Measurements from ENCODE around the gene CCL20.
"Not testable (repeated sequence)": the region's sequence is repeated elsewhere in the genome, so short reads cannot be mapped to it uniquely, and the experiment has no call there.

The CCL20 gene

GRCh38 chr2:227834423-227834822 is 20.8 kb downstream of the CCL20 start:
- no peak for DNase-seq (ENCODE audit: low read depth)

GRCh38 chr2:227834916-227835650 is 21.4 kb downstream of the CCL20 start:
- DNase-seq (ENCODE audit: low read depth), result no peak

- not testable (repeated sequence) for DNase-seq (ENCODE audit: low read depth)
Observed at GRCh38 chr2:227839339-227840129, 25.9 kb downstream of the CCL20 start.

- DNase-seq (ENCODE audit: low read depth), result no peak
Observed at GRCh38 chr2:227846831-227847230, 33.2 kb downstream of the CCL20 start.

- DNase-seq (ENCODE audit: low read depth), result no peak
Observed at GRCh38 chr2:227848146-227848545, 34.5 kb downstream of the CCL20 start.

GRCh38 chr2:227848586-227848985 is 34.9 kb downstream of the CCL20 start:
- no peak for DNase-seq (ENCODE audit: low read depth)

- no peak for DNase-seq (ENCODE audit: low read depth)
Observed at GRCh38 chr2:227849906-227850305, 36.3 kb downstream of the CCL20 start.

GRCh38 chr2:227853204-227853629 is 39.6 kb downstream of the CCL20 start:
- no peak for DNase-seq (ENCODE audit: low read depth)

- DNase-seq (ENCODE audit: low read depth), result no peak
Observed at GRCh38 chr2:227853765-227854271, 40.2 kb downstream of the CCL20 start.

- DNase-seq (ENCODE audit: low read depth), result no peak
Observed at GRCh38 chr2:227855440-227855839, 41.8 kb downstream of the CCL20 start.

GRCh38 chr2:227856697-227857096 is 43.1 kb downstream of the CCL20 start:
- no peak for DNase-seq (ENCODE audit: low read depth)

GRCh38 chr2:227860221-227860641 is 46.6 kb downstream of the CCL20 start:
- DNase-seq (ENCODE audit: low read depth), result no peak

GRCh38 chr2:227861011-227861410 is 47.4 kb downstream of the CCL20 start:
- no peak for DNase-seq (ENCODE audit: low read depth)

GRCh38 chr2:227862227-227862740 is 48.6 kb downstream of the CCL20 start:
- no peak for DNase-seq (ENCODE audit: low read depth)

- DNase-seq (ENCODE audit: low read depth), result no peak
Observed at GRCh38 chr2:227862741-227863588, 49.3 kb downstream of the CCL20 start.

- DNase-seq (ENCODE audit: low read depth), result no peak
Observed at GRCh38 chr2:227864161-227864756, 50.6 kb downstream of the CCL20 start.

- DNase-seq (ENCODE audit: low read depth), result no peak
Observed at GRCh38 chr2:227865291-227865690, 51.6 kb downstream of the CCL20 start.

Data from stimulated activated CD8-positive, alpha-beta memory T cell treated with anti-CD3 and anti-CD28 coated beads, Interleukin-15, amount 100 ng/mL, for 1 hour (primary cell).